WTC11 (cell line): ENCODE measurements around the gene MAP4K3. TPM values are rescaled to one million over a fixed set of nuclear protein-coding genes. Genes with fewer than 3 reads are reported as not detected.
"Not testable (repeated sequence)": the region's sequence is repeated elsewhere in the genome, so short reads cannot be mapped to it uniquely, and the experiment has no call there.

Experiments used
- ATAC-seq: fragments of 200-7000 bp; cut with Tn5 transposase; 2 replicates; pipeline ENCODE4 v1.10.0; 2021; ENCODE audit warnings: mild to moderate bottlenecking, moderate library complexity
- CTCF ChIA-PET: fragments of 300-600 bp; sonication (Branson Sonifier 250); formaldehyde crosslinking; loops from one replicate; lab custom pipeline; 2021; ENCODE audit warnings: antibody characterized with exemption; lab: Charles Lee
- POLR2A ChIA-PET: fragments of 350-600 bp; sonication (Branson Sonifier 250); formaldehyde crosslinking; loops from one replicate; lab custom pipeline; 2021; ENCODE audit warnings: antibody characterized with exemption; lab: Charles Lee
- DNase-seq: peaks from one replicate; pipeline ENCODE4 v3.0.0; 2021; ENCODE audit warnings: low spot score
- H3K27ac Mint-ChIP-seq: 2 replicates; pipeline ENCODE4 v1.8.0; 2021; ENCODE audit warnings: mixed read lengths
- H3K27me3 Mint-ChIP-seq: 2 replicates; pipeline ENCODE4 v1.8.0; 2021; ENCODE audit warnings: low read depth, mild to moderate bottlenecking, moderate library complexity, mixed read lengths
- H3K36me3 Mint-ChIP-seq: 2 replicates; pipeline ENCODE4 v1.8.0; 2021; ENCODE audit warnings: mixed read lengths
- H3K4me1 Mint-ChIP-seq: 2 replicates; pipeline ENCODE4 v1.8.0; 2022; ENCODE audit warnings: mixed read lengths
- H3K4me3 Mint-ChIP-seq: 2 replicates; pipeline ENCODE4 v1.8.0; 2021; ENCODE audit warnings: mild to moderate bottlenecking, moderate library complexity, mixed read lengths
- H3K9me3 Mint-ChIP-seq: 2 replicates; pipeline ENCODE4 v1.8.0; 2021; ENCODE audit warnings: mixed read lengths
- ATF1 ChIP-seq: sonication (generic); formaldehyde crosslinking; IDR thresholded peaks from 2 replicates; pipeline ENCODE4 v1.8.1; 2023; ENCODE audit warnings: mild to moderate bottlenecking, moderate library complexity, missing genetic modification reagents
- EMX1 ChIP-seq: fragments of 250-450 bp; sonication (Bioruptor Pico); IDR thresholded peaks from 2 replicates; pipeline ENCODE4 v1.8.0; 2021; ENCODE audit warnings: mild to moderate bottlenecking
- ERG ChIP-seq: fragments of 250-450 bp; sonication (Bioruptor Pico); IDR thresholded peaks from 2 replicates; pipeline ENCODE4 v1.8.0; 2021; ENCODE audit warnings: mild to moderate bottlenecking
- FOXJ3 ChIP-seq: sonication (generic); formaldehyde crosslinking; IDR thresholded peaks from 2 replicates; pipeline ENCODE4 v1.9.0; 2021; ENCODE audit warnings: missing genetic modification reagents, mild to moderate bottlenecking, borderline replicate concordance
- FOXP1 ChIP-seq: sonication (generic); formaldehyde crosslinking; IDR thresholded peaks from 2 replicates; pipeline ENCODE4 v1.8.0; 2022; ENCODE audit warnings: missing genetic modification reagents, mild to moderate bottlenecking, moderate library complexity, borderline replicate concordance
- FOXP4 ChIP-seq: sonication (generic); formaldehyde crosslinking; IDR thresholded peaks from 2 replicates; pipeline ENCODE4 v1.8.0; 2022; ENCODE audit warnings: mild to moderate bottlenecking, missing genetic modification reagents
- HMGA2 ChIP-seq: fragments of 250-450 bp; sonication (Bioruptor Pico); IDR thresholded peaks from 2 replicates; pipeline ENCODE4 v1.4.0; 2021; ENCODE audit warnings: mild to moderate bottlenecking, moderate library complexity
- MXD4 ChIP-seq: fragments of 250-450 bp; sonication (Bioruptor Pico); IDR thresholded peaks from 2 replicates; pipeline ENCODE4 v1.8.0; 2021; ENCODE audit warnings: mild to moderate bottlenecking, moderate library complexity, borderline replicate concordance
- NFYB ChIP-seq: sonication (generic); formaldehyde crosslinking; conservative IDR thresholded peaks from 2 replicates; pipeline ENCODE4 v1.8.0; 2022; ENCODE audit warnings: low read depth, missing genetic modification reagents
- TCF7 ChIP-seq: sonication (generic); formaldehyde crosslinking; IDR thresholded peaks from 2 replicates; pipeline ENCODE4 v1.8.0; 2022; ENCODE audit warnings: mild to moderate bottlenecking, low read depth, missing genetic modification reagents, moderate library complexity
- TEAD1 ChIP-seq: sonication (generic); formaldehyde crosslinking; IDR thresholded peaks from 2 replicates; pipeline ENCODE4 v1.8.0; 2022; ENCODE audit warnings: mild to moderate bottlenecking, missing genetic modification reagents
- ZNF416 ChIP-seq: fragments of 250-450 bp; sonication (Bioruptor Pico); IDR thresholded peaks from 2 replicates; pipeline ENCODE4 v1.9.0; 2021; ENCODE audit warnings: mild to moderate bottlenecking, inconsistent platforms
- ZNF425 ChIP-seq: fragments of 250-450 bp; sonication (Bioruptor Pico); conservative IDR thresholded peaks from 2 replicates; pipeline ENCODE4 v1.9.0; 2021; ENCODE audit warnings: mild to moderate bottlenecking
- ZNF512 ChIP-seq: sonication (generic); formaldehyde crosslinking; IDR thresholded peaks from 2 replicates; pipeline ENCODE4 v1.8.1; 2022; ENCODE audit warnings: missing genetic modification reagents, borderline replicate concordance
- total RNA-seq: library from RNA; stranded (reverse); gene quantifications from 3 replicates; pipeline ENCODE4 v1.2.3, GENCODE V29; 2021

The MAP4K3 gene
- total RNA-seq, 1 experiment from 2014 or later = 73.2 TPM

- H3K36me3 Mint-ChIP-seq = peaks cover 26% of the 10 kb centered on the region
- CTCF ChIA-PET = no interaction called here
- H3K9me3 Mint-ChIP-seq = peaks cover 24% of the 10 kb centered on the region
- no peak overlapping the region for H3K4me3 Mint-ChIP-seq
- POLR2A ChIA-PET = no interaction called here
- peak overlapping the region; percentile 1 for H3K27ac Mint-ChIP-seq
- no peak for DNase-seq
- H3K4me1 Mint-ChIP-seq = peaks cover 21% of the 10 kb centered on the region
- no peak for ATAC-seq
- no peaks in the 10 kb centered on the region for H3K27me3 Mint-ChIP-seq
- TF ChIP-seq ERG (no peak), ZNF512 (CRISPR knock-in tag) (no peak), HMGA2 (CRISPR knock-in tag) (no peak), FOXP4 (CRISPR knock-in tag) (no peak), NFYB (CRISPR knock-in tag) (no peak), EMX1 (CRISPR knock-in tag) (no peak), FOXJ3 (CRISPR knock-in tag) (no peak), FOXP1 (CRISPR knock-in tag) (no peak), TEAD1 (CRISPR knock-in tag) (no peak), ZNF425 (no peak), ZNF416 (no peak), TCF7 (no peak), ATF1 (CRISPR knock-in tag) (no peak), MXD4 (no peak)
Measured at GRCh38 chr2:39246382-39246980, 190.6 kb downstream of the MAP4K3 start.

GRCh38 chr2:39244963-39245625 is 192.0 kb downstream of the MAP4K3 start:
- ATAC-seq, DNase-seq, POLR2A ChIA-PET, H3K27me3 Mint-ChIP-seq: not testable (repeated sequence)
- peak overlapping the region; percentile 5 for H3K27ac Mint-ChIP-seq
- H3K36me3 Mint-ChIP-seq = peaks cover 12% of the 10 kb centered on the region
- peaks cover 11% of the 10 kb centered on the region; the same call in 1 of the 2 replicates for H3K9me3 Mint-ChIP-seq
- H3K4me3 Mint-ChIP-seq = peak overlapping the region; percentile 56
- peaks cover 30% of the 10 kb centered on the region for H3K4me1 Mint-ChIP-seq
- CTCF ChIA-PET = interaction anchor here (1.0 kb wide), 1 partner anchor 298 kb away, joined by 3 read pairs; no protein-coding TSS in a partner anchor
